NB4 (cell line): ENCODE results near the gene PDE6C.

Experiments used
- DNase-seq: peaks from one replicate; pipeline ENCODE4 v3.0.0; 2010; ENCODE audit warnings: low read depth
- H3K4me3 ChIP-seq: one replicate; pipeline ENCODE4 v1.5.1; 2011; ENCODE audit warnings: mild to moderate bottlenecking, low read depth, low read length, moderate library complexity
- MYC ChIP-seq: IDR thresholded peaks from 2 replicates; pipeline ENCODE4 v1.6.1; 2011; ENCODE audit warnings: low read depth, low read length
- POLR2A ChIP-seq: IDR thresholded peaks from 2 replicates; pipeline ENCODE4 v1.6.1; 2011; ENCODE audit warnings: mild to moderate bottlenecking; ENCODE audit not compliant: insufficient read length; ENCODE audit errors: extremely low read depth
- TF ChIP-seq, protein P1 (sequence below): IDR thresholded peaks from one replicate; pipeline ENCODE4 v1.5.1; 2012; ENCODE audit warnings: low read depth, low read length
- TF ChIP-seq, protein P2 (sequence below): IDR thresholded peaks from 2 replicates; pipeline ENCODE4 v1.6.1; 2011; ENCODE audit warnings: low read depth, low read length

PDE6C gene

DNA sequence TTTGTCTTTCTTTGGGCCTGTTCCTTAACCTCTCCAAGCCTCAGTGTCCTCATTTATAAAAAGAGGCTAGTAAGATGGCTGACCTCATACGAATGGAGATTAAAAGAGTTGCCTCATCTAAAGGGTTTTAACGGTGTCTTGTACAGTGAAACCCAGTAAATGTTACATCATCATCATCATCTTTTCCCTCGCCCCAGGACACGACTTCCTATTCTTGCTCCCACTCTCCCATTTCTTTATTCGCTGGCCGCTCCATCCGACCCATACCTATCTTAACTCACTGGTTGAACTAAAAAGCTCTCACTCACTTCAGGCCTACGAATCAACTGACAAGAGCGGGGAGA lies 89.5 kb downstream of the PDE6C start:
- peak overlapping the region; percentile 88 for H3K4me3 ChIP-seq
- TF ChIP-seq, protein P1, sequence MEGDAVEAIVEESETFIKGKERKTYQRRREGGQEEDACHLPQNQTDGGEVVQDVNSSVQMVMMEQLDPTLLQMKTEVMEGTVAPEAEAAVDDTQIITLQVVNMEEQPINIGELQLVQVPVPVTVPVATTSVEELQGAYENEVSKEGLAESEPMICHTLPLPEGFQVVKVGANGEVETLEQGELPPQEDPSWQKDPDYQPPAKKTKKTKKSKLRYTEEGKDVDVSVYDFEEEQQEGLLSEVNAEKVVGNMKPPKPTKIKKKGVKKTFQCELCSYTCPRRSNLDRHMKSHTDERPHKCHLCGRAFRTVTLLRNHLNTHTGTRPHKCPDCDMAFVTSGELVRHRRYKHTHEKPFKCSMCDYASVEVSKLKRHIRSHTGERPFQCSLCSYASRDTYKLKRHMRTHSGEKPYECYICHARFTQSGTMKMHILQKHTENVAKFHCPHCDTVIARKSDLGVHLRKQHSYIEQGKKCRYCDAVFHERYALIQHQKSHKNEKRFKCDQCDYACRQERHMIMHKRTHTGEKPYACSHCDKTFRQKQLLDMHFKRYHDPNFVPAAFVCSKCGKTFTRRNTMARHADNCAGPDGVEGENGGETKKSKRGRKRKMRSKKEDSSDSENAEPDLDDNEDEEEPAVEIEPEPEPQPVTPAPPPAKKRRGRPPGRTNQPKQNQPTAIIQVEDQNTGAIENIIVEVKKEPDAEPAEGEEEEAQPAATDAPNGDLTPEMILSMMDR: no peak
- TF ChIP-seq POLR2A: no peak
- no peak for TF ChIP-seq MYC
- TF ChIP-seq, protein P2, sequence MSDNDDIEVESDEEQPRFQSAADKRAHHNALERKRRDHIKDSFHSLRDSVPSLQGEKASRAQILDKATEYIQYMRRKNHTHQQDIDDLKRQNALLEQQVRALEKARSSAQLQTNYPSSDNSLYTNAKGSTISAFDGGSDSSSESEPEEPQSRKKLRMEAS: no peak
- DNase-seq: peak; percentile 72

DNA sequence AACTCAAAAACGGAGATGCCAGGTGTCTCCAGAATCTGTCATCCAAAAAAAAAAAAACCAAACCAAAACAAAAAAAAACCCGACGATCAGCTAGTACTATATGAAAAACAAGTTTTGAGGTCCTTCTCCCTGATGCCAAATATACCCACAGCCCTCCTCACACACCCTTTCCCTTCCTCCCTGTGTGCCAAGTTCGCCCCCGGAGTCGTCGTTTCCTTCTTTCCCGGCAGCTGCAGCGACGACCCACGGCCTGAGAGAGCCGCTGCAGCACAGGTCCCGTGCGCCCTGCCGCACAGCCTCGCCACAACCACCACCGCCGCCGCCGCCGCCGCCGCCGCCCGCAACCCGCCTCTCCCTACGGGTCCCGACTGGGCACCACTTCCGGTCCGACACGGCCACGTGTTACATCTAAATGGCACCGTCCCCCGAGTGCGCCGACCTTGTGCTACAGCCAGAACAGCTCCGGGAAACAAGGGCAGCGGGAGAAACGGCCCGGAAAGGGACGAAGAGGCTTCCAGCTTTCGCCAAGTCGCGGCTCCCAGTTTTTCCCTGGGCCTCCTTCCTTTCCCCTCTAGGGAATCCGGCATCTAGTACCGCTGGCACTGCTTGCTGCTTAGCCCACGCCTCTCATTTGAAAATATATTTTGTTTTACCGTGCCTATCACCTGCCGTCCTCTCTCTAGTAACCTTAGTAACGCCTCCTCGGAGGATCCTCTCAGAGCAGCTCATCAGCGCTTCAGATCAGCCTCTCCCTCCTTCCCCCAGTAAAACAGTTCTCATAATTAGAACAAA lies 90.1 kb downstream of the PDE6C start, which contains the start of gene FRA10AC1:
FRA10AC1 (minus strand) TSS at position 383 of the 792 bp plus-strand sequence. CDS start 2,486 bp downstream, outside the sequence.
- TF ChIP-seq, protein P2: peak; percentile 99
- TF ChIP-seq, protein P1: peak; percentile 49
- TF ChIP-seq POLR2A (peak; percentile 45), MYC (peak; percentile 96)
- DNase-seq: peak; percentile 98
- H3K4me3 ChIP-seq: peak within 1 kb of the TSS; percentile 88

DNA sequence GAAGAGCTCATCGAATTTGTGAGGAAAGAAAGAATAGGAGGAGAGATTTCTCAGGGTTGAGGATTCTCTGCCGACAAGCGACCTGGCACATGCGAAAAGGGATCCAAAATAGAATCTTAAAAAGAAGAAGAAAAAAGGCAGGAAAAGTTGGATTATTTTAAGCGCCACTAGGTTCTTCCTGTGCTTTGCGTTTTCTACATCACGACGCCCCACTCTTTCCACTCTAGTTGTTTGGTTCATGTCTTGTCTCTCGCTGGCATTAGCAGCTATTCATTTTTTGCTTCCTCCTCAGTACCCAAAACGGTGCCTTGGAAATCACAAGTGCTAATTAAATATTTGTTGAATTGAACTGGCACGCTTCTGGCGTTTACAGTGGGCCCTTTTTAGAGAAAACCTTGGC lies 90.7 kb downstream of the PDE6C start:
- peak overlapping the region; percentile 88 for H3K4me3 ChIP-seq
- TF ChIP-seq POLR2A (no peak), MYC (no peak)
- TF ChIP-seq, protein P2: no peak
- TF ChIP-seq, protein P1: no peak
- peak; percentile 32 for DNase-seq

DNA sequence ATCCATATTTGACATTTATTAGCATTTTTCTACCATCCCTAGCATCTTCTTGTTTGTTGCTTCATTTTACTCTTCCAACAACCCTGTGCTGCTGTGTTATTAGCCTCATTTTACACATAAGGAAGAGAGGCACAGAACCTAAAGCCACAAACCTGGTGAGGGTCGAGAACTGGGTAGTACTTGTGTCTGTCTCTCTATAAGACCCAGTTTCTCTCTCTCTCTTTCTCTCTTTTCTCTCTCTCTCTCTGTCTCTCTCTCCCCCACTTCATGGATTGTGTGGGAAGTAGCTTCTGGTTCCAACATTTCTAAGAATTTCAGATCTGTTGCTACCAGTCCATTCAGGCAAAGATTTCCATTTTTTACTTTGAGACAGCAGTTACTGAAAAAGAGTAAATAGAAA lies 91.5 kb downstream of the PDE6C start:
- H3K4me3 ChIP-seq: no peak overlapping the region
- no peak for DNase-seq
- TF ChIP-seq, protein P2: no peak
- TF ChIP-seq, protein P1: no peak

DNA sequence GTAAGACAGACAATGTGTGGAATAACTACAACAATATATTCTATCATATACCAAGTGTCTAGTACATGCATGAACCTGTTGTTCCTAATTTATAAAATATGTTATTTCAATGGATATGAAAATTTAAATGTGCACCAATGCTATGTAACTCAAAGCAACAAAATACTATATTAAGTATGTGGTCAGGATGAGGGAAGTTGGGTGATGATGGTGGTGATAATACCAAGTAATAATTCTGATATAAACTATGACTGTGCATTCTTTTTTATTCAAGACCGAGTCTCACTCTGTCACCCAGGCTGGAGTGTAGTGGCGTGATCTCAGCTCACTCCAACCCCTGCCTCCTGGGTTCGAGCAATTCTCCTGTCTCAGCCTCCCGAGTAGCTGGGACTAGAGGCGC lies 92.1 kb downstream of the PDE6C start:
- no peak overlapping the region for H3K4me3 ChIP-seq
- DNase-seq: no peak
- TF ChIP-seq, protein P2: no peak
- TF ChIP-seq, protein P1: no peak
- TF ChIP-seq MYC (no peak), POLR2A (no peak)

DNA sequence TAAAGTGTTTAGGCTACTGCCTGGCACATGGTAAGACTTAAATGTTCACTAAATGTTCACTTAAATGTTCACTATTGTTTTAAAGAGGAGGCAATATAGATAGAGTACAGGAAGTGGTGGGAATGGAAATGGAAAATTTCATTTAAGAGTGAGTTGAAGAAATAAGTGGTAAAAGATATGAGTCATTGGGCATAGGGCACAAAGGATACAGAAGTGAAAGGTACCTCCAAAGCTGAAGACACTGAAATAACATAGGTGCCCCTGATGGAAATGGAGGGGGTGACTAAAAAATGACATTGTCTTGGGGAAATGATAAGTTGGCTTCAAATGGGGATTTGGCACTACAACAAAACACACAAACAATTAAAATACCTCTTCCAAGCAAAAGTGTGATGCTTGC lies 95.3 kb downstream of the PDE6C start:
- TF ChIP-seq, protein P1: no peak
- TF ChIP-seq POLR2A (no peak), MYC (no peak)
- TF ChIP-seq, protein P2: no peak
- no peak overlapping the region for H3K4me3 ChIP-seq
- DNase-seq: no peak
